Fibroblast of mammary gland (primary cell): ENCODE results near the gene C11orf52.
A peak's percentile ranks its signal among the peaks of the same experiment; 100 is the strongest.

Source experiments
- DNase-seq: peaks from one replicate; pipeline ENCODE4 v3.0.0-alpha.2; 2010; ENCODE audit warnings: low read depth
- H3K4me3 ChIP-seq: 2 replicates; pipeline ENCODE4 v1.5.1; 2011; ENCODE audit warnings: low read depth, mild to moderate bottlenecking, low read length, moderate library complexity; ENCODE audit not compliant: control insufficient read depth
- TF ChIP-seq, protein P1 (sequence below): conservative IDR thresholded peaks from 2 replicates; pipeline ENCODE4 v1.5.1; 2011; ENCODE audit warnings: low read depth, low read length, inconsistent platforms; ENCODE audit not compliant: control insufficient read depth, insufficient read depth

The C11orf52 gene, protein sequence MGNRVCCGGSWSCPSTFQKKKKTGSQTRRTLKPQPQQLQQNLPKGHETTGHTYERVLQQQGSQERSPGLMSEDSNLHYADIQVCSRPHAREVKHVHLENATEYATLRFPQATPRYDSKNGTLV

GRCh38 chr11:111918390-111919256 is at the start of gene C11orf52:
C11orf52 (plus strand) TSS chr11:111918913; CDS start chr11:111918973, 60 bp downstream.
- TF ChIP-seq, protein P1, sequence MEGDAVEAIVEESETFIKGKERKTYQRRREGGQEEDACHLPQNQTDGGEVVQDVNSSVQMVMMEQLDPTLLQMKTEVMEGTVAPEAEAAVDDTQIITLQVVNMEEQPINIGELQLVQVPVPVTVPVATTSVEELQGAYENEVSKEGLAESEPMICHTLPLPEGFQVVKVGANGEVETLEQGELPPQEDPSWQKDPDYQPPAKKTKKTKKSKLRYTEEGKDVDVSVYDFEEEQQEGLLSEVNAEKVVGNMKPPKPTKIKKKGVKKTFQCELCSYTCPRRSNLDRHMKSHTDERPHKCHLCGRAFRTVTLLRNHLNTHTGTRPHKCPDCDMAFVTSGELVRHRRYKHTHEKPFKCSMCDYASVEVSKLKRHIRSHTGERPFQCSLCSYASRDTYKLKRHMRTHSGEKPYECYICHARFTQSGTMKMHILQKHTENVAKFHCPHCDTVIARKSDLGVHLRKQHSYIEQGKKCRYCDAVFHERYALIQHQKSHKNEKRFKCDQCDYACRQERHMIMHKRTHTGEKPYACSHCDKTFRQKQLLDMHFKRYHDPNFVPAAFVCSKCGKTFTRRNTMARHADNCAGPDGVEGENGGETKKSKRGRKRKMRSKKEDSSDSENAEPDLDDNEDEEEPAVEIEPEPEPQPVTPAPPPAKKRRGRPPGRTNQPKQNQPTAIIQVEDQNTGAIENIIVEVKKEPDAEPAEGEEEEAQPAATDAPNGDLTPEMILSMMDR: no peak
- no peak for DNase-seq
- H3K4me3 ChIP-seq: no peak within 1 kb of the TSS

GRCh38 chr11:111870113-111870512 is 48.6 kb upstream of the C11orf52 start:
- H3K4me3 ChIP-seq: no peak overlapping the region
- DNase-seq: no peak
- TF ChIP-seq, protein P1: no peak

GRCh38 chr11:111870522-111870885 is 48.2 kb upstream of the C11orf52 start:
- DNase-seq: no peak
- H3K4me3 ChIP-seq: peak overlapping the region; percentile 70
- TF ChIP-seq, protein P1: no peak

GRCh38 chr11:111870886-111871692 is 47.6 kb upstream of the C11orf52 start, which contains the start of gene ALG9:
ALG9 (minus strand) TSS chr11:111871581; CDS start chr11:111871482, 99 bp downstream.
- peak within 1 kb of the TSS; percentile 70 for H3K4me3 ChIP-seq
- TF ChIP-seq, protein P1: peak; percentile 42
- DNase-seq: peak; percentile 82

- TF ChIP-seq, protein P1: no peak
- DNase-seq: no peak
- peak overlapping the region; percentile 70 for H3K4me3 ChIP-seq
Observed at GRCh38 chr11:111871693-111872161, 47.0 kb upstream of the C11orf52 start.

GRCh38 chr11:111878385-111878848 is 40.3 kb upstream of the C11orf52 start:
- TF ChIP-seq, protein P1: no peak
- DNase-seq: peak; percentile 36
- peak overlapping the region; percentile 88 for H3K4me3 ChIP-seq
